Measurements from ENCODE around the gene TSPY3.
"Not testable (repeated sequence)": the region's sequence is repeated elsewhere in the genome, so short reads cannot be mapped to it uniquely, and the experiment has no call there.

The TSPY3 gene, protein sequence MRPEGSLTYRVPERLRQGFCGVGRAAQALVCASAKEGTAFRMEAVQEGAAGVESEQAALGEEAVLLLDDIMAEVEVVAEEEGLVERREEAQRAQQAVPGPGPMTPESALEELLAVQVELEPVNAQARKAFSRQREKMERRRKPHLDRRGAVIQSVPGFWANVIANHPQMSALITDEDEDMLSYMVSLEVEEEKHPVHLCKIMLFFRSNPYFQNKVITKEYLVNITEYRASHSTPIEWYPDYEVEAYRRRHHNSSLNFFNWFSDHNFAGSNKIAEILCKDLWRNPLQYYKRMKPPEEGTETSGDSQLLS

DNA sequence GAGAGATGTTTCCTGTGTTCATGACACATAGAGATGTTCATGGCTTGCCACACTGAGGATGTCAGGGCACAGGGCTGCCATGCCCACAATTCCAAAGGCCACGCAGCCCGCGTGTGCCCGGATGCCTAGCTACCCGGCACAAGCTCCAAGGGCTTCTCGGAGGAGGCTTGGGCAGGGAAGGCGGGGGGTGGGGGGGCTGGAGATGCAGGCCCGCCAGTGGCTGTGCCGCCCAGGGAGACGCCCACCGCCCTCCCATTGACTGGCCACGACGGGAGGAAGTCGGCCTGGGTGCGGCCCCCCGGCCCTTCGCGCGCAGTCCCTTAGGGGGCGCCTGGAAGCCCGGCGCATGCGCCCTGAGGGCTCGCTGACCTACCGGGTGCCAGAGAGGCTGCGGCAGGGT, at the start of gene TSPY3:
TSPY3 (plus strand) TSS at position 301 of the 400 bp plus-strand sequence; CDS start at position 347, 46 bp downstream.
- H3K4me3 ChIP-seq (ENCODE audit: low read depth, low read length); DNase-seq (ENCODE audit: low read depth, low spot score); POLR2A ChIA-PET: not testable (repeated sequence)

DNA sequence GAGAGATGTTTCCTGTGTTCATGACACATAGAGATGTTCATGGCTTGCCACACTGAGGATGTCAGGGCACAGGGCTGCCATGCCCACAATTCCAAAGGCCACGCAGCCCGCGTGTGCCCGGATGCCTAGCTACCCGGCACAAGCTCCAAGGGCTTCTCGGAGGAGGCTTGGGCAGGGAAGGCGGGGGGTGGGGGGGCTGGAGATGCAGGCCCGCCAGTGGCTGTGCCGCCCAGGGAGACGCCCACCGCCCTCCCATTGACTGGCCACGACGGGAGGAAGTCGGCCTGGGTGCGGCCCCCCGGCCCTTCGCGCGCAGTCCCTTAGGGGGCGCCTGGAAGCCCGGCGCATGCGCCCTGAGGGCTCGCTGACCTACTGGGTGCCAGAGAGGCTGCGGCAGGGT, 40.7 kb upstream of the TSPY3 start, which contains the start of gene TSPY8:
TSPY8 (plus strand) TSS at position 301 of the 400 bp plus-strand sequence; CDS start at position 347, 46 bp downstream.
- DNase-seq (ENCODE audit: low read depth, low spot score); H3K4me3 ChIP-seq (ENCODE audit: low read depth, low read length); CTCF ChIA-PET; POLR2A ChIA-PET: not testable (repeated sequence)

More for the DNA sequence above, at the start of gene TSPY3:
- CTCF ChIA-PET: not testable (repeated sequence)

DNA sequence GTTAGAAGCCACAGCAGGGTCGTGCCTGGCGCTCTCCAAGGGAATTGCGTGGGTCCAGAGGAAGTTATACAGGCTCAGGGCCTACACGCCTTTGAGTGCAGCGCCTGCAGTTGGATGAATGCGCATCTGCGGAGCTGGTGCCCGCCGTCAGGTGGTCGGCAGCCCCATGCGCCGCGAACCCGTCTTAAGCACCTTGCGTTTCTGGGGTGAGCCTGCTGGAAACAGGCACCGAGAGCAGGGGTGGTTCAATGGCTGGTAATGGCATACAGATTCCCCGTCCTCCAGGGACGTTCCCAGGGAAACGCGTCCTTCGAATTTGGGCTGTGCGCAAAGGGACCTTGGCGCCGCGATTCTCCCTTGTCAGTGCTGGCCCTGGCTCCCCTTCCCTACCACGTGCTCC, 1.7 kb upstream of the TSPY3 start:
- CTCF ChIA-PET; DNase-seq (ENCODE audit: low read depth, low spot score); POLR2A ChIA-PET; H3K4me3 ChIP-seq (ENCODE audit: low read depth, low read length): not testable (repeated sequence)
